Thyroid gland (tissue), 4 donors: ENCODE data around the gene RAB14.

Source experiments
- CTCF ChIP-seq, 6 experiments: fragments of 200-600 bp in 3 of 6; fragments of 450-650 bp in 3 of 6; sonication (generic) in 3 of 6; IDR thresholded peaks; one replicate each; pipeline ENCODE4 v1.5.1; 2016 to 2019; ENCODE audit warnings: antibody characterized with exemption in 6 of 6, mild to moderate bottlenecking in 2 of 6, inconsistent platforms in 1 of 6, moderate library complexity in 1 of 6
- POLR2A ChIP-seq, 2 donors: fragments of 450-650 bp; IDR thresholded peaks; one replicate each; pipeline ENCODE4 v1.6.1; 2017; ENCODE audit warnings: antibody characterized with exemption in 2 of 2, mild to moderate bottlenecking in 2 of 2, moderate library complexity in 1 of 2

GRCh38 chr9:121135642-121136041, 66.0 kb downstream of the RAB14 start:
- TF ChIP-seq CTCF (IDR thresholded peaks at IDR 0.05), result no peak
- no peak for TF ChIP-seq POLR2A (IDR thresholded peaks at IDR 0.05)
